Tibial nerve (tissue), 4 donors: Measurements from ENCODE around the gene RCL1.

Experiments
- EP300 ChIP-seq, 2 donors: sonication (generic); formaldehyde crosslinking; IDR thresholded peaks; one replicate each; pipeline ENCODE4 v1.6.1; 2017; ENCODE audit warnings: antibody characterized with exemption in 2 of 2, mild to moderate bottlenecking in 1 of 2
- POLR2A ChIP-seq, 2 donors: fragments of 450-650 bp; IDR thresholded peaks; one replicate each; pipeline ENCODE4 v1.6.1; 2017; ENCODE audit warnings: antibody characterized with exemption in 2 of 2, mild to moderate bottlenecking in 2 of 2, moderate library complexity in 2 of 2
- TF ChIP-seq, protein P1 (sequence below), 5 experiments: fragments of 200-600 bp in 3 of 5; fragments of 450-650 bp in 2 of 5; sonication (generic) in 3 of 5; IDR thresholded peaks; one replicate each; pipeline ENCODE4 v1.5.1; 2016 to 2019; ENCODE audit warnings: antibody characterized with exemption in 5 of 5, mild to moderate bottlenecking in 3 of 5, moderate library complexity in 2 of 5

DNA sequence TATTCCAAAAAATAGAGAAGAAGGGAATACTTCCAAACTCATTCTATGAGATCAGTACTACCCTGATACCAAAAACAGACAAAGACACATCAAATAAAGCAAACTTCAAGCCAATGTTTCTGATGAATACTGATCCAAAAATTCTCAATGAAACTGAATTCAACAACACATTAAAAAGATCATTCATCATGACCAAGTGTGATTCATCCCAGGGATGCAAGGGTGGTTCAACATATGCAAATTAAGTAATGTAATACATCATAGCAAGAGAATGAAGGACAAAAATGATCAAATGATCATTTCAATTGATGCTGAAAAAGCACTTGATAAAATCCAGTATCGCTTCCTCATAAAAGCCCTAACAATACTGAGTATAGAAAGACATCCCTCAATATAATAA lies 4.9 kb upstream of the RCL1 start:
- no peak for TF ChIP-seq EP300 (IDR thresholded peaks at IDR 0.05)
- TF ChIP-seq, protein P1, sequence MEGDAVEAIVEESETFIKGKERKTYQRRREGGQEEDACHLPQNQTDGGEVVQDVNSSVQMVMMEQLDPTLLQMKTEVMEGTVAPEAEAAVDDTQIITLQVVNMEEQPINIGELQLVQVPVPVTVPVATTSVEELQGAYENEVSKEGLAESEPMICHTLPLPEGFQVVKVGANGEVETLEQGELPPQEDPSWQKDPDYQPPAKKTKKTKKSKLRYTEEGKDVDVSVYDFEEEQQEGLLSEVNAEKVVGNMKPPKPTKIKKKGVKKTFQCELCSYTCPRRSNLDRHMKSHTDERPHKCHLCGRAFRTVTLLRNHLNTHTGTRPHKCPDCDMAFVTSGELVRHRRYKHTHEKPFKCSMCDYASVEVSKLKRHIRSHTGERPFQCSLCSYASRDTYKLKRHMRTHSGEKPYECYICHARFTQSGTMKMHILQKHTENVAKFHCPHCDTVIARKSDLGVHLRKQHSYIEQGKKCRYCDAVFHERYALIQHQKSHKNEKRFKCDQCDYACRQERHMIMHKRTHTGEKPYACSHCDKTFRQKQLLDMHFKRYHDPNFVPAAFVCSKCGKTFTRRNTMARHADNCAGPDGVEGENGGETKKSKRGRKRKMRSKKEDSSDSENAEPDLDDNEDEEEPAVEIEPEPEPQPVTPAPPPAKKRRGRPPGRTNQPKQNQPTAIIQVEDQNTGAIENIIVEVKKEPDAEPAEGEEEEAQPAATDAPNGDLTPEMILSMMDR (IDR thresholded peaks at IDR 0.05): no peak
- TF ChIP-seq POLR2A (IDR thresholded peaks at IDR 0.05): no peak
